Femur (tissue), 1 donor: Measurements from ENCODE around the gene ROBO4.

Experiments
- DNase-seq: peaks from one replicate; pipeline ENCODE4 v3.0.0-alpha.2; 2017

Gene ROBO4

GRCh38 chr11:124917115-124917637, 19.5 kb upstream of the ROBO4 start:
- DNase-seq = peak; percentile 54

GRCh38 chr11:124916370-124916710, 18.7 kb upstream of the ROBO4 start:
- no peak for DNase-seq

GRCh38 chr11:124915541-124916369, 18.1 kb upstream of the ROBO4 start:
- DNase-seq = no peak

- DNase-seq = no peak
Observed at GRCh38 chr11:124902616-124903015, 5.0 kb upstream of the ROBO4 start.

GRCh38 chr11:124900464-124900863, 2.8 kb upstream of the ROBO4 start:
- peak; percentile 55 for DNase-seq

- no peak for DNase-seq
Observed at GRCh38 chr11:124899383-124900145, 1.9 kb upstream of the ROBO4 start.

- peak; percentile 81 for DNase-seq
Observed at GRCh38 chr11:124898711-124899110, 1.0 kb upstream of the ROBO4 start.

- no peak for DNase-seq
Observed at GRCh38 chr11:124898263-124898680, 607 bp upstream of the ROBO4 start.

GRCh38 chr11:124896821-124897391, 759 bp downstream of the ROBO4 start:
- DNase-seq = peak; percentile 68

GRCh38 chr11:124896071-124896750, 1.5 kb downstream of the ROBO4 start:
- no peak for DNase-seq

- no peak for DNase-seq
Observed at GRCh38 chr11:124895471-124895971, 2.1 kb downstream of the ROBO4 start.

- DNase-seq = no peak
Observed at GRCh38 chr11:124894606-124895430, 2.8 kb downstream of the ROBO4 start.

- DNase-seq = no peak
Observed at GRCh38 chr11:124893781-124894401, 3.8 kb downstream of the ROBO4 start.

- no peak for DNase-seq
Observed at GRCh38 chr11:124892750-124893454, 4.8 kb downstream of the ROBO4 start.

- no peak for DNase-seq
Observed at GRCh38 chr11:124892146-124892545, 5.5 kb downstream of the ROBO4 start.

GRCh38 chr11:124891373-124891861, 6.2 kb downstream of the ROBO4 start:
- DNase-seq = peak; percentile 49

- DNase-seq = no peak
Observed at GRCh38 chr11:124890683-124891372, 6.8 kb downstream of the ROBO4 start.

- DNase-seq = no peak
Observed at GRCh38 chr11:124890151-124890550, 7.5 kb downstream of the ROBO4 start.

GRCh38 chr11:124889191-124890091, 8.2 kb downstream of the ROBO4 start:
- DNase-seq = no peak
